HG02852 (cell line): Measurements from ENCODE around the gene ATP13A3.
"Not testable (repeated sequence)": the region's sequence is repeated elsewhere in the genome, so short reads cannot be mapped to it uniquely, and the experiment has no call there.

Experiments
- ATAC-seq: cut with Tn5 transposase; IDR thresholded peaks from one replicate; pipeline ENCODE4 v1.9.1; 2021; ENCODE audit warnings: mild to moderate bottlenecking, moderate library complexity; ENCODE audit not compliant: unreplicated experiment

Gene ATP13A3

DNA sequence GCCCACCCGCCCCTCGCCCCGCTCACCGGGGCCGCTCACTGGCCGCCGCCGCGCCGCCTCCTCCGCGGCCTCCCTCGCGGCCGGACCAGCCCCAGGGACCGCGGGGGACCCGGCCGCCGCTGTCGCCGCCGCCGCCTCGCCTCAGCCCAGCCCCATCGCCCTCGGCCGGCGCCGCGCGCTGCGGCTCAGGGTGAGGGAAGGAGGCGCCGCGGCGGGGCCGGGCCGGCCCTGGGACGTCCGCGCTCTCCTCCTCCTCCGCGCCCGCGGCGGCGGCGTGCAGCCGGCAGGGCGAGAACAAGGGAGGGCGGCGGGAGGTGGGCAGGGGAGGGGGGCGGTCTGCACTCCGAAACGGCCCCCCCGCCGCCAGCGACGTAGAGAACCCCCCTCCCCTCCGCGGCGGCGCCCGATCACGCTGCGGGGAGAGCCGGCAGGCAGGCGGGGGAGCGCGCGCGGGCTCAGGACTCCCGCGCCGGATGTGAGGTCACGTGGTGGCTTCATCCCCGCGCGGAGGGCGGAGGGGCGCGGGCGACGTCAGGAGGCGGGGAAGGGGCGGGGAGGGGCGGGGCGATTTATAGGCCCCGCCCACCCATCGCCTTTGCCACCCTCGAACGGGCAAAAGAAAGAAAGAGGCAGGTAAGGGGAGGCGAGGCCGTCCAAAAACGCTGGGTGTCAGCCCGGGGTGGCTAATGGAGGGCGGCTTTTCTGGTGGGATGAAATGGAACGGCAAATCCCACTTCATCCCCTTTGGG is at the start of gene ATP13A3:
Gene ATP13A3 (minus strand): TSS at position 463 of the 749 bp plus-strand sequence. CDS start 24,812 bp downstream, outside the sequence.
- ATAC-seq: peak; percentile 63

DNA sequence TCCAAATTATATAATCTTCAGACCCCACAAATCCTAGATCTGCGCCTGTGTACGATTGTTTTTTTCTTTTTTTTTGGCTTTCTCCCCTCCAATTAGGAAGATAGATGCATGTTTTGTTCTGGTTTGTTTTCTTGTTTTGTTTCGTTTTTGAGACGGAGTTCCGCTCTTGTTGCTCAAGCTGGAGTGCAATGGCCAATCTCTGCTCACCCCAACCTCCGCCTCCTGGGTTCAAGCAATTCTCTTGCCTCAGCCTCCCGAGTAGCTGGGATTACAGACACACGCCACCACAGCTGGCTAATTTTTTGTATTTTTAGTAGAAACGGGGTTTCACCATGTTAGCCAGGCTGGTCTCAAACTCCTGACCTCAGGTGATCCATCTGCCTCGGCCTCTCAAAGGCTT is 48.4 kb upstream of the ATP13A3 start:
- ATAC-seq: not testable (repeated sequence)

DNA sequence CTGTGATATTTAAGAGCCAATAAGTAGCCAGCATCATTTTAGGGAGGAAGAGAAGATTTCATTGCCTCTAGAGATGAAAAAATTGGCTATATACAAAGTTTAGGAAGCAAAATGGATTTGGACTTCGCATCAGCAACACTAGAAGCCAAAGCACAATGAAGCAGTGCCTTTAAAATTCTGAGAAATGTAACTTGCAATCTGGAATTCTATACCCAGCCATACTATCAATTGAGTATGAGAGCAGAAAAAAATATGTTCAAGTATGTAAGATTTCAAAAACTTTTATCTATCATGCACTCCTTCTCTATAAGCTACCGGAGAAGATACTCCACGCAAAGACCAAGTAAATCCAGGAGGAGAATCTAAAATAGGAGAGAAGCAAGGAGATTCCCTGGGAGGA is 47.4 kb upstream of the ATP13A3 start:
- ATAC-seq: no peak

DNA sequence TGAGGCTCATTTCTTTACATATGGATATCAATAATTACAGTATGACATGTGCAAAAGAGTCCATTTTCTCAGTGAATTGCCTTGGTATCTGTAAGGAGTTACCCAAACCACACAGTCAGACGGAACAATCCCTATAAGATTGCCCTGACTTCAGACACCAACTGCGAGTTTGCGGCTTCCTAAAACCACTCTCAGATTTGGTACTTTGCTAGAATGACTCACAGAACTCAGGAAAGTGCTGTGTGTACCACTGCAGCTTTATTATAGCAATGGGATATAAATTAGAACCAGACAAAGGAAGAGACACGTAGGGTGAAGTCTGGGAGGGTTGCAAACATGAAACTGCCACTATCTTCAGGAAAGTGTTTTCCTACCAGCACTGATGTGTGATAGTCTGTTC is 45.8 kb upstream of the ATP13A3 start:
- no peak for ATAC-seq

DNA sequence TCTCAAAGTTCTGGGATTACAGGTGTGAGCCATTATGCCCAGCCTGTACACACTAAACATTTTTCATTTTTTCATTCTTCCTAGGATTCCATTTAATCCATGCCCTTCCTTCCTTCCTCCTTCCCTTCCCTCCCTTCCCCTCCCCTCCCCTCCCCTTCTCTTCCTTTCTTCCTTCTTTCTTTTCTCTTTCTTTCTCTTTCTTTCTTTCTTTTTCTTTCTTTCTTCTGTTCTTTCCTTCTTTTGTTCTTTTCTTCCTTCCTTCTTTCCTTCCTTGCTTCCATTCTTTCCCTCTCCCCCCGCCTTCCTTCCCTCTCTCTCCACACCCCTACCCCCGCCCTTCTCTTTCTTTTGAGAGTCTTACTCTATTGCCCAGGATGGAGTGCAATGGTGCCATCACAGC is 40.9 kb upstream of the ATP13A3 start:
- ATAC-seq: no peak

DNA sequence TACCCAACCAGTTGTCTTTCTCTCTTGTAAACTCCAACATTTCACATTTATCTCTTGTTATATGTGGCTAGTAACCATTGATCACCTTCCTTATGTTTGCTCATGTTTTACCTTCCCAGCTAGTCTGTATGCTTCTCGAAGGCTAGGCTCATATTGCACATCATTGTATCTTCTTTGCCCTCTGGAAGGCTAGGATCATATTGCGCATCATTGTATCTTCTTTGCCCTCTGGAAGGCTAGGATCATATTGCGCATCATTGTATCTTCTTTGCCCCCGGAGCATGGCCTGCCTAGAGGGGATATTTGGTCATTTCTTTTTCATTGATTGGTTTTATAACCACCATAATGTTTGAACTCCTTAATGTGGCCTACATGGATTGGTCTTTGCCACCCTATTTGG is 39.4 kb upstream of the ATP13A3 start:
- ATAC-seq: no peak

DNA sequence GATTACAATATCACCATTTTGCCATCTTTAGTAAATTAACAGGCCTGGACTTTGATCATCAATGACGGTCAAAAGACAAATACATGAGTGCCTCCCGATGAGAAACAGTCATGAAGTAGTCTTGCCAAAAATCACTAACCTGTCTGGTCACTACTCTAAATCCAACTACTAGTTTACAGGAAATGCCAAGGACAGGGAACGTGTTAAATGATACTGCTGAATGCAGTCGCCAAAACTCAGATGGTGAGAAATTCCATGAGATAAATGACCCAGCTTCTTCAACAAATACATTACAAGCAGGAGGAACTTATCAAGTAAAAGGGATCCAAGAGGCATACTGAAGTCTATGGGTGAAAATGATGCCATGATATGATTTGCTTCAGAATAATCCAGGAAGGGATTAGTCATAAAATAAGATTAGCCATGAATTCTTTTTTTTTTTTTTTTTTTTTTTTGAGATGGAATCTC is 35.8 kb upstream of the ATP13A3 start:
- ATAC-seq: no peak

DNA sequence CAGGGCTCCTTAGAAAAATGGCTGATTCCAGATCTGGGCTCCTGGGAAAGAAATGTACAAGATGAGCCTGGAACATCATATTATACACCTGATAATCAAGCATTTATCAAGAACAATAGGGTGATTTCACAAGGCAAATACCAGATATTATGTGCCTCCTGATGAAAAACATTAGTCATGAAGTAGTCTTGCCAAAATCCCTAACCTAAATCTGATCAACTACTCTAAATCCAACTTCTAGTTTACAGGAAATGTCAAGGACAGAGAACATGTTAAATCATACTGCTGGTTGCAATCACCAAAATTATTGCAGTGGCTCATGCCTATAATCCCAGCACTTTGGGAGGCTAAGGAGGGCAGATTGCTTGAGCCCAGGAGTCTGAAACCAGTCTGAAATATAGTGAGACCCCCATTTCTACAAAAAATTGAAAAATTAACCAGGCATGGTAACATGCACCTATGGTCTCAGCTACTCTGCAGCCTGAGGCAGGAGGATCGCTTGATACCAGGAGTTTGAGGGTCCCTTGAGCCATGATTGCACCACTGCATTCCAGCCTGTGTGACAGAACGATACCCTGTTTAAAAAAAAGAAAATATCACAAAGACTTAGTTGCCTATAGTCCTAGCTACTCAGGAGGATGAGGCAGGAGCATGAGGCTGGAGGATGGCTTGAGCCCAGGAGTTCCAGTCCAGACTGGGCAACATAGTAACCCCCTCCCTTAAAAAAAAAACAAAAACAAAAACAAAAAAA is 34.9 kb upstream of the ATP13A3 start:
- ATAC-seq: no peak

DNA sequence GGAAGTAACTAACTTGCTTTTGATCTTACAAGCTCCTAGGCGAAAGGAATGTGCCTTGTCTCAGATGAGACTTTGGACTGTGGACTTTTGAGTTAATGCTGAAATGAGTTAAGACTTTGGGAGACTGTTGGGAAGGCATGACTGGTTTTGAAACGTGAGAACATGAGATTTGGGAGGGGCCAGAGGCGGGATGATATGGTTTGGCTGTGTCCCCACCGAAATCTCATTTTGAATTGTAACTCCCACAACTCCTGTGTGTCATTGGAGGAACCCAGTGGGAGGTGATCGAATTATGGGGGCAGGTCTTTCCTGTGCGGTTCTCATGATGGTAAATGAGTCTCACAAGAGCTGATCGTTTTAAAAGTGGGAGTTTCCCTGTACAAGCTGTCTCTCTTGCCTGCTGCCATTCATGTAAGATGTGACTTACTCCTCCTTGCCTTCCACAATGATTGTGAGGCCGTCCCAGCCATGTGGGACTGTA is 33.9 kb upstream of the ATP13A3 start:
- ATAC-seq: peak; percentile 77

DNA sequence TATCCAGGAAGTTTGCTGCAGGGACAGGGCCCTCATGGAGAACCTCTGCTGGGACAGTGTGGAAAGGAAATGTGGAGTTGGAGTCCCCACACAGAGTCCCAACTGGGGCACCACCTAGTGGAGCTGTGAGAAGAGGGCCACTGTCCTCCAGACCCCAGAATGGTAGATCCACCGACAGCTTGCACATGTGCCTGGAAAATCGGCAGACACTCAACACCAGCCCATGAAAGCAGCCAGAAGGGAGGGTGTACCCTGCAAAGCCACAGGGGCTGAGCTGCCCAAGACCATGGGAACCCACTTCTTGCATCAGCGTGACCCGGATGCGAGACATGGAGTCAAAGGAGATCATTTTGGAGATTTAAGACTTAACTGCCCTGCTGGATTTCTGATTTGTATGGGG is 33.4 kb upstream of the ATP13A3 start:
- ATAC-seq: not testable (repeated sequence)

DNA sequence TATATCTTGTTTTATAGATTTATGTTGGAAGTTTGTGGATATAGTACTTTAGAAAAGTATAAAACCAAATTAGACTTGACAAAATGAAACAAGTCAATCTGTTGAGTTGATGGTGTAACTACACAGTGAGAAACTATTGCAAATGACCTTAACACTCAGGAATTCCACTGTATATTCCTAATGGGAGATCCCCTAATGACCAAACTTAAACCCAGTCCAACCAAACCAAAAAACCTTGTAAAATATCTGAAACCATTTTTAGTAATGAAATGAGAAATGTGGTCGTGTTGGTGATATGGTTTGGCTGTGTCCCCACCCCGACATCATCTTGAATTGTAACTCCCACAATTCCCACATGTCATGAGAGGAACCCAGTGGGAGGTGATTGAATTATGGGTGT is 31.9 kb upstream of the ATP13A3 start:
- ATAC-seq: no peak

DNA sequence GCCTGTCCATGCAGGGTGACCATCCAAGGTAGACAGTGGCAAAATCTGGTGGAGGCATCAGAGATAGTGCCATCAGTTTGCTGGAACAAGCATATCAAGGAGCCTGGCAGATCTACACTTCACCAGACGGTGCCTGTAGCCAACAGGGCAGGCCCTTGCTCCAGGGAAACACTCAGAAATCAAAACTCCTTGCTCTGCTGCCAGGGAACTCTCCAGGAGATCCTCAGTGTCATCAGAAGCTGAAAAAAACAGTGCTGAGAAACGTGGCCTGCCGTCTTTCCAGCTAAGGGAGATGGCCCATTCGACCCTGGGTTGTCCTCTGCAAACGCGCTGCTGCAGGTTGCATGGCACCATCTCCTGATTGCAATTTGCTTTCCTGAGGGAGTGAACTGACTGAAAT is 30.5 kb upstream of the ATP13A3 start:
- ATAC-seq: no peak

DNA sequence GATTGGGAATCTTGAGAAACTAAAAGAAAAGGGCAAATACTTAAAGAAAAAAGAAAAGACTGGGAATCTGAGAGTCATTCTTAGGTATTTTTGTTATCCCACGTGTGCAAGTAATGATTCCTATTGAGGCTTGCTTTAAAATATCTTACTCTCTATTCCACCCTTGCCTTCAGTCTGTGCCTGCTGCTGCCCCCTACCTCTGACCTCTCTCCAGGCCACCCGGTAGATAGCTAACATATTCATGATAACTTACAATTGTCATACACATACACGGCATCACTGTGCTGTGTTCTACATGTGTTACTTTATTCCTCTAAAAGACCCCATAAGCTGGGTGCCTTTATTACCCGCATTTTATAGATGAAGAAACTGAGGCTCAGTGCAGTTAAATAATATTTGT is 27.8 kb upstream of the ATP13A3 start:
- ATAC-seq: no peak

DNA sequence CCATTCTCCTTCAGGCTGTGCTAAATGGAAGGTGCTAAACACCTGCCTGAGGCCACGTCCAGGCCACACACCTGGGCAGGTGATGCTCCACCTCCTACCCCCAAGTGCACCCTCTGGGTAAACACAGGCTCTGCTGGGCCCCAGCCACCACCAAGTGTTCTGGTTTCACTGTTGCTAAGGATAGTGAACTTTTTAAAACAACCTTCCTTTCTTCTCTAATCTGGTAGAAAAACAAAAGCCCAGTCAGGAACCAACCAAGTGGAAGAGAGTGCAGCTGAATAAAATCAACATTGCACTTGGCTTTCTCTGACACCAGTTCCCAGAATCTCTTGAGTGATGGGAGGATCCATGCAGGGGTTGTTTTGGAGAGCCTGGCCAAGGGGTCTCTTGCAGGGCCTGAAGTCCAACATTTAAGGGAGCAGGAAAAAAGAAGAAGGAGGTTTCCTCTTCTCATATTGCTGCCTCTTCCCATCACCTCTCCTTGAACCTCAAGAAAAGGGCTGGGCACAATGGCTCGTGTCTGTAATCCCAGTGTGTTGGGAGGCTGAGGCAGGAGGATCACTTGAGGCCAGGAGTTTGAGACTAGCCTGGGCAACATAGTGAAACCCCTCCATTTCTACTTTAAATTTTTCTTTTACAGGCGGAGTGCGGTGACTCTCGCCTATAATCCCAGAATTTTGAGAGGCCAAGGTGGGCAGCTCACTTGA is 26.2 kb upstream of the ATP13A3 start:
- no peak for ATAC-seq

DNA sequence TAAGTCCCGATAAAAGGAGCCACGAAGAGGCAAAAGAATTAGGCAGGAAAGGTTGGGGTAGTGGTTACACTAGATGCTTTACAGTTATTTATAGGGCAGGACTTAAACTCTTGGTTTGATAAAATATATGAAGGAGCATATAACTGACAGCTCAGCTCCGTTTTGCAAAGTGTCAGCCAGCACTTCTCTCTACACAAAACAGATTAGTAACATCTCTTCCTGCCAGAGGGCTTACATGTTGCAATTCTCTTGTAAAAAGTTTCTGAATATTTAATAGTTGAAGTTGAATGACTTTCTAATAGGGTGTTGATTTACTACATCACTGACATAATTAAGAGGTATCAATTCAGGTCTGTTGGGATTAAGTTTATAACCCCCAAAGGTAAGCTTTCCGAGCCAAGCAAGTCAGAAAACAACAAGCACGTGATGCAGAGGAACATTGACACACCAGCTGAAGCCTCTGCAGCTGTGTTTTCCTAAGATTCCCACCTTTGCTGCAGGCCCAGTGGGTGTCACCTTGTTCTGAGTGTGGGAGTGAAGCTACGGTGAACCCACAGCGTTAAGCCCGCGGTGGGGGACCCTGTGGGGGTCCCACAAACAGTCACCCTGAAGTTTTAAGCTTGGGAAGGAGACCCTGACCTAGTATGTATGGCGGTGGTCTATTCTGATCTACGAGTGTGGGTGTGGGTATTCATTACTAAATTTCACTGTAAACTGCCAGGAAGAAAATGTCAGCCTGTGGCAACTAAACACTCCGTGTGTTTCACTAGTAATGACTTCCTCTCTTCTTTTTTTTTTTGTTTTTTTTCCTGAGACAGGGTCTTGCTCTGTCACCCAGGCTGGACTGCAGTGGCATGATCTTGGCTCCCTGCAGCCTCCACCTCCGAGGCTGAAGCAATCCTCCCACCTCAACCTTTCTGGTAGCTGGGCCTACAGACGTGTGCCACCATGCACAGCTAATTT is 22.0 kb upstream of the ATP13A3 start:
- ATAC-seq: no peak

DNA sequence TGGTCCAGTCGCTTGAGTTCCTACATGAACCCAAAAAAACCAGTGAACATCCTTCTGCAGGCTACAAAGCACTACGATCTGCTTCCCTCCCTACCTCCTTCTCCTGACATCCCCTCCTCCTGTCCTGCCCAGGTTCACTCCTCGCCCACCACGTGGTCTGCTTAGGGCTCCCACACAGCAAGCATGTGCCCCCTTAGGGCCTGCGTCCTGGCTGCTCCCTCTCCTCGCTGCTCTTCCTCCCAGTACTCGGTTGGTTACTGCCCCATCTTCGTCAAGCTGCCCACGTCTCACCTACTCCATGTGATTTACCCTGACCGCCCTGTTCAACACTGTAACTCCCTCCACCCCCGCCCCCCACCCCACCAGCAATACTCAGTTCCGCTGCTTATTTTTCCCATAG is 20.8 kb upstream of the ATP13A3 start:
- ATAC-seq: no peak

DNA sequence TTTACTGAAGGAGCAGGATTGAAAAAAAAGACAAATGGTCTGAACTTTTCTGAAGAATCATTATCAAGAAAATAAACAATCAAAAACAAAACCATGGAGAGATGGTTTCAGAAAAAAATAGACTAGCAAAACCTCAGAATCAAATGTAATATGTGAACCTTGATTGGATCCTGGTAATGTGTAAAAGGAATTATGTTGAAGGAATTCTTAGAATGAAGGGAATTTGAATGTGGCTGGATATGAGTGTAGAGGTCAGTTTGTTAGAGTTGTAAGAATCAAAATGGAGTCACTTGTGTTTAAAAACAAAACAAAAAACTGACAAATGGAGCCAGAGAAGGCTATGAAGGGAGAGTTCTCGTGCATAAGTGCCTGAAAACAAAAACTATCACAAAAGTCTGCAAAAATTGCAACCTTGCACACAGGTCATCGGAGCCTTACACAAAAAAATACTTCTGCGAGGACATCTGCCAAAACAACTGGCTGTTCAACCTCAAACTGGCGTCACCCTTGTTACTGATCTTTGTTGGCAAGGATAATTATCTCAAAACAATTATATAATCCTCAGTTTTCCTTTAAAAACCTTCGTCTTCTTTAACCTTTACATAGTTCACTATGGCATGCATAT is 19.1 kb upstream of the ATP13A3 start:
- ATAC-seq: no peak

DNA sequence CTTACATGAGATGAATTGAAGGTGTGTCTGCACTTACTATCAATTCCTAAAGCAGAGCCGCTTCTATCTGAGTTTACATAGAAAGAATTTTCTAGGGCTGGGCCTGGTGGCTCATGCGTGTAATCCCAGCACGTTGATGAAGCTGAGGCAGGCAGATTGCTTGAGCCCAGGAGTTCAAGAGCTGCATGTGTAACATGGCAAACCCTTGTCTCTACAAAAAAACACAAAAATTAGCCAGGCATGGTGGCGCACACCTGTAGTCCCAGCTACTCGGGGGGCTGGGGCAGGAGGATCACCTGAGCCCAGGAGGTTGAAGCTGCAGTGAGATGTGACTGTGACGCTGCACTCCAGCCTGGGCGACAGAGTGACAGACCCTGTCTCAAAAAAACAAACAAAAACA is 18.1 kb upstream of the ATP13A3 start:
- ATAC-seq: no peak

DNA sequence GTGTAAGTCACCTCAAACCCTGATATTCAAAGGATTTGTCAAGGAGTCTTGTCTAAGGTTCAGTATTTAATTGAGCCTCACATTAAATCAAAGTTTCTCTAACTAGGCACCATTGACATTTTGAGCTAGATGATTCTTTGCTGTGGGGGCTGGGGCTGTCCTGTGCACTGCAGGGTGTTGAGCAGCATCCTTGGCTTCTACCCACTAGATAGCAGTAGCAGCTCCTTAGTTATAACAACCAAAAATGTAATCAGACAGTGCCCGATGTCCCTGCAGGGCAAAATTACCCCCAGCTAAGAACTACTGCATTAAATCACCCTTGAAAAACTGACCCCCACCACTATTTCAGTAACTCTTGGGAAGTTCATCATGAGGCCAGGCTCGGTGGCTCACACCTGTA is 17.3 kb upstream of the ATP13A3 start:
- no peak for ATAC-seq

DNA sequence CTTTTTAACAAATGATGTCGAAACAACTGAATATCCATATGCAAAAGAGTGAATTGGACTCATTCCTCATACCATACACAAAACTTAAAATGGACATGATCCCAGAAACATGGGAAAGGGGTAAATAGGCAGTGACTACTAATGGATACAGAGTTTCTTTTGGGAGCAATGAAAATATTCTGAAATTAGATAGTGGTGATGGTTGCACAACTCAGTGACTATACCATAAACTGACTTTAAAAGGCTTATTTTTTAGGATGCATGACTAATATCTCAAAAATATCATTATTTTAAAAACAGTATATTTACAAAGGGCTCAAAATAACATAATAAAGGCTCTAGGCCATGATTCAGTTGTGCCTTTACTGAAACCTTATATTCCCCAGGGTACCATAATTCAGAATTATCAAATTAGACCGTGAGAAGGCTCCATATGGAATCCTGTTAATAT is 16.3 kb upstream of the ATP13A3 start:
- ATAC-seq: no peak
